CD4-positive, alpha-beta T cell (primary cell): ENCODE results near the gene BLTP1. TPM values are rescaled to one million over a fixed set of nuclear protein-coding genes. Genes with fewer than 3 reads are reported as not detected.

Experiments used
- ATAC-seq: fragments of 200-7000 bp; cut with Tn5 transposase; one replicate; pipeline ENCODE4 v1.10.0; 2022; ENCODE audit warnings: mild to moderate bottlenecking; ENCODE audit not compliant: poor library complexity
- CTCF ChIA-PET: fragments of 350-600 bp; sonication (Branson Sonifier 250); formaldehyde crosslinking; loops from one replicate; lab custom pipeline; 2021; ENCODE audit warnings: antibody characterized with exemption, inconsistent platforms; lab: Charles Lee
- POLR2A ChIA-PET: fragments of 350-600 bp; sonication (Branson Sonifier 250); formaldehyde crosslinking; loops from one replicate; lab custom pipeline; 2021; ENCODE audit warnings: antibody characterized with exemption, inconsistent platforms; lab: Charles Lee
- DNase-seq, 14 experiments: peaks; one replicate each; pipeline ENCODE4 v3.0.0-alpha.2; 2013 to 2020; ENCODE audit warnings: mixed read lengths in 2 of 14
- H3K27ac ChIP-seq, 2 donors: one replicate each; pipeline versions ENCODE4 v1.5.1 to v1.7.0; 2013; ENCODE audit warnings: low read length in 2 of 2, low read depth in 1 of 2, mild to moderate bottlenecking in 1 of 2
- H3K27me3 ChIP-seq, 2 experiments: 1 replicate in 1 of 2; 2 replicates in 1 of 2; pipeline versions ENCODE4 v1.6.1 to v1.7.0; 2013; ENCODE audit warnings: low read length in 2 of 2, control low read depth in 1 of 2, mild to moderate bottlenecking in 1 of 2, moderate library complexity in 1 of 2; ENCODE audit not compliant: insufficient read depth in 2 of 2, control insufficient read depth in 1 of 2
- H3K36me3 ChIP-seq: one replicate; pipeline ENCODE4 v1.6.1; 2013; ENCODE audit warnings: low read length, control low read depth; ENCODE audit not compliant: insufficient read depth
- H3K4me1 ChIP-seq: one replicate; pipeline ENCODE4 v1.6.1; 2013; ENCODE audit warnings: low read length, control low read depth; ENCODE audit not compliant: insufficient read depth
- H3K4me3 ChIP-seq: one replicate; pipeline ENCODE4 v1.5.1; 2013; ENCODE audit warnings: mild to moderate bottlenecking, low read length, moderate library complexity
- H3K9me3 ChIP-seq, 2 experiments: 1 replicate in 1 of 2; 2 replicates in 1 of 2; pipeline versions ENCODE4 v1.6.1 to v1.7.0; 2013; ENCODE audit warnings: low read length in 2 of 2, mild to moderate bottlenecking in 2 of 2, control low read depth in 1 of 2, moderate library complexity in 1 of 2; ENCODE audit not compliant: control insufficient read depth in 1 of 2, insufficient read depth in 1 of 2
- H3K27ac Mint-ChIP-seq: one replicate; pipeline ENCODE4 v1.8.0; 2020; ENCODE audit warnings: mixed read lengths
- H3K27me3 Mint-ChIP-seq: one replicate; pipeline ENCODE4 v1.8.0; 2021; ENCODE audit warnings: mixed read lengths
- H3K36me3 Mint-ChIP-seq: one replicate; pipeline ENCODE4 v1.8.0; 2021; ENCODE audit warnings: low read depth, mixed read lengths
- H3K4me1 Mint-ChIP-seq: one replicate; pipeline ENCODE4 v1.8.0; 2021; ENCODE audit warnings: low read depth, mixed read lengths
- H3K4me3 Mint-ChIP-seq: one replicate; pipeline ENCODE4 v1.8.0; 2020; ENCODE audit warnings: mild to moderate bottlenecking, mixed read lengths
- H3K9me3 Mint-ChIP-seq: one replicate; pipeline ENCODE4 v1.8.0; 2020; ENCODE audit warnings: mixed read lengths
- intact Hi-C, 2 experiments: fragments of 100-400 bp; cut with DNase I in 1 of 2; cut with micrococcal nuclease in 1 of 2; formaldehyde crosslinking; loops; one replicate each; pipeline versions ENCODE4 v1.15.1 to v1.9.0; 2023 to 2025; cut with DNase I, micrococcal nuclease
- polyA plus RNA-seq, 2 donors: library from polyadenylated mRNA; unstranded; fragments of 120-200 nt; gene quantifications; one replicate each; pipeline ENCODE4 v1.2.1, GENCODE V29; 2013
- total RNA-seq, 174 experiments: library from RNA in 2 of 174; stranded (reverse) in 2 of 174; gene quantifications; one replicate each; pipeline ENCODE4 v1.2.3 and lab custom pipeline; 2021 to 2026
- TF ChIP-seq, protein P1 (sequence below): fragments of 200-600 bp; IDR thresholded peaks from one replicate; pipeline ENCODE4 v1.8.0; 2022; ENCODE audit warnings: antibody characterized with exemption, mild to moderate bottlenecking

BLTP1 gene, protein sequence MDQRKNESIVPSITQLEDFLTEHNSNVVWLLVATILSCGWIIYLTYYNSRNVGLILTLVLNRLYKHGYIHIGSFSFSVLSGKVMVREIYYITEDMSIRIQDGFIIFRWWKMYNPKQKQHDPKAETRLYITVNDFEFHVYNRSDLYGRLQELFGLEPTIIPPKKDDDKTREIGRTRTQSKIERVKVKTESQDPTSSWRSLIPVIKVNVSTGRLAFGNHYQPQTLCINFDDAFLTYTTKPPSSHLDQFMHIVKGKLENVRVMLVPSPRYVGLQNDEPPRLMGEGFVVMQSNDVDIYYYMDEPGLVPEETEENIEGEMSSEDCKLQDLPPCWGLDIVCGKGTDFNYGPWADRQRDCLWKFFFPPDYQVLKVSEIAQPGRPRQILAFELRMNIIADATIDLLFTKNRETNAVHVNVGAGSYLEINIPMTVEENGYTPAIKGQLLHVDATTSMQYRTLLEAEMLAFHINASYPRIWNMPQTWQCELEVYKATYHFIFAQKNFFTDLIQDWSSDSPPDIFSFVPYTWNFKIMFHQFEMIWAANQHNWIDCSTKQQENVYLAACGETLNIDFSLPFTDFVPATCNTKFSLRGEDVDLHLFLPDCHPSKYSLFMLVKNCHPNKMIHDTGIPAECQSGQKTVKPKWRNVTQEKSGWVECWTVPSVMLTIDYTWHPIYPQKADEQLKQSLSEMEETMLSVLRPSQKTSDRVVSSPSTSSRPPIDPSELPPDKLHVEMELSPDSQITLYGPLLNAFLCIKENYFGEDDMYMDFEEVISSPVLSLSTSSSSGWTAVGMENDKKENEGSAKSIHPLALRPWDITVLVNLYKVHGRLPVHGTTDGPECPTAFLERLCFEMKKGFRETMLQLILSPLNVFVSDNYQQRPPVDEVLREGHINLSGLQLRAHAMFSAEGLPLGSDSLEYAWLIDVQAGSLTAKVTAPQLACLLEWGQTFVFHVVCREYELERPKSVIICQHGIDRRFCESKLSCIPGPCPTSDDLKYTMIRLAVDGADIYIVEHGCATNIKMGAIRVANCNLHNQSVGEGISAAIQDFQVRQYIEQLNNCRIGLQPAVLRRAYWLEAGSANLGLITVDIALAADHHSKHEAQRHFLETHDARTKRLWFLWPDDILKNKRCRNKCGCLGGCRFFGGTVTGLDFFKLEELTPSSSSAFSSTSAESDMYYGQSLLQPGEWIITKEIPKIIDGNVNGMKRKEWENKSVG (N-terminal part only)
- total RNA-seq (10 to 100 TPM; 86.9 to 93.6 TPM), total RNA-seq (lab: John Stamatoyannopoulos, UW) (56.2 to 609 (median 305) reads per million in 172 experiments)
- polyA plus RNA-seq (2013, experiment 1 of 2): 79.8 TPM
- 104 TPM for polyA plus RNA-seq (2013, experiment 2 of 2)

DNA sequence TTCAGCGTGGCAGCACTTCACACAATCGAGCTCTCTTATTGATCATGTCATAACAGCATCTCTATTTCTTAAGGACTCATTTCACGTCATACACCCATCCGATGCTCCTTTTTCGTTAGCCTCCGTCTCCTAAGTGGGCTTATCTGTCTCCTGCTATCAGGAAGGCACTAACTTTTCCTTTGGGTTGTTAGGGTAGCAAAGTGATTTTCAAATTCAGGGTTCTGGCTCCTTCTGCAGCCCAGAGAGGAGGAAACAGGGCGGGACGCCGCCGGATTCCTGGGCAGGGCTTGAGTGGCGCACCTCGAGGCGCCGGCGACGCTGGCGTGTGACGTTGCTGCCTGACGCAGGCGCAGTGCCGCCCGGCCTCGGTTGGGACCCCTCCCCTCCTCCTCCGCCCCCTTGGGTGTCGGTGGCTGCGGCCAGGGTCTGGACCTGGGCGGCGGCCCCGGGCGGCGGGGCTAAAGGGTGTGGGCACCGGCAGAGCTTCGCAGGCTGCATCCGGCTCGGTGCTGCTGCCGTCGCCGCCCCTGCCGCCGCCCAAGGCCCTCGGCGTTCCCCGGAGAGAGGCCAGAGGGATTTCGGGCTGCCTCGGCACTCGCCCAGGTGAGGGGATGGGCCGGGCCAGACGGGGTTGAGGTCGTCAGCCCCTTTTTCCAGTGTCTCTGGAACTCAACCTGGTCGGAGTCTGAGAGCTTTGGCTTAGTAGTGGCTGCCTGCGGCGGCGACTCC, at the start of gene BLTP1:
TSS of gene BLTP1 (plus strand) at position 350 of the 729 bp plus-strand sequence. CDS start 18,317 bp downstream, outside the sequence.
- POLR2A ChIA-PET: interaction anchor here (0.9 to 3.5 kb wide), 6 partner anchors 10 to 581 kb away, joined by 3 to 31 read pairs (median 3); no protein-coding TSS in a partner anchor

DNA sequence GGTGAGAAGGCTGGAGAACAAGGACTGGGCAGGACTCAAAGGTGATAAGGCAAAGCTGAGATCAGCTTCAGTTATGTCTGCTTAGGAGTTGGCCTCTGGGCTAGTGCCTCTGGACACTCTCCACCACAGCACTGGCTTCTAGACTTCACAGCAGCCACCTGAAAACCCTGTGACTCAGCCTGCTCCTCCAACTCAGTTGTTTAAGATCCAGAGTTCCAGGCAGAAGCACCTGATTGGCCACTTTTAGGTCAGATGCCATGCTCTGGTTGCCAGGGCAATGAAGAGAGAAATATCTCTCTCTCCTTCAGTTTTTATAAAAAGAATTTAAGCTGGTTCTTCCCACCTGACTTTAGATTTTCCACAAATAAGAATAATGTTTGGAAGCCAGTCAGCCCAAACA, 47.9 kb upstream of the BLTP1 start:
- no peak overlapping the region for H3K27ac ChIP-seq
- Mint-ChIP-seq H3K27ac (no peak overlapping the region), H3K4me1 (no peaks in the 10 kb centered on the region), H3K9me3 (no peaks in the 10 kb centered on the region), H3K4me3 (no peak overlapping the region), H3K27me3 (peaks cover 34% of the 10 kb centered on the region), H3K36me3 (no peaks in the 10 kb centered on the region)
- H3K27me3 ChIP-seq: peaks cover 0 to 5% of the 10 kb centered on the region in 2 experiments
- H3K4me3 ChIP-seq: no peak overlapping the region
- ChIA-PET CTCF (no interaction called here), POLR2A (interaction anchor here (1.1 kb wide), 1 partner anchor 17 kb away, joined by 3 read pairs; no protein-coding TSS in a partner anchor)
- TF ChIP-seq, protein P1, sequence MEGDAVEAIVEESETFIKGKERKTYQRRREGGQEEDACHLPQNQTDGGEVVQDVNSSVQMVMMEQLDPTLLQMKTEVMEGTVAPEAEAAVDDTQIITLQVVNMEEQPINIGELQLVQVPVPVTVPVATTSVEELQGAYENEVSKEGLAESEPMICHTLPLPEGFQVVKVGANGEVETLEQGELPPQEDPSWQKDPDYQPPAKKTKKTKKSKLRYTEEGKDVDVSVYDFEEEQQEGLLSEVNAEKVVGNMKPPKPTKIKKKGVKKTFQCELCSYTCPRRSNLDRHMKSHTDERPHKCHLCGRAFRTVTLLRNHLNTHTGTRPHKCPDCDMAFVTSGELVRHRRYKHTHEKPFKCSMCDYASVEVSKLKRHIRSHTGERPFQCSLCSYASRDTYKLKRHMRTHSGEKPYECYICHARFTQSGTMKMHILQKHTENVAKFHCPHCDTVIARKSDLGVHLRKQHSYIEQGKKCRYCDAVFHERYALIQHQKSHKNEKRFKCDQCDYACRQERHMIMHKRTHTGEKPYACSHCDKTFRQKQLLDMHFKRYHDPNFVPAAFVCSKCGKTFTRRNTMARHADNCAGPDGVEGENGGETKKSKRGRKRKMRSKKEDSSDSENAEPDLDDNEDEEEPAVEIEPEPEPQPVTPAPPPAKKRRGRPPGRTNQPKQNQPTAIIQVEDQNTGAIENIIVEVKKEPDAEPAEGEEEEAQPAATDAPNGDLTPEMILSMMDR: no peak
- ATAC-seq: no peak
- intact Hi-C loops: no loop called here
- no peaks in the 10 kb centered on the region for H3K36me3 ChIP-seq
- DNase-seq: no peak
- no peaks in the 10 kb centered on the region for H3K9me3 ChIP-seq
- H3K4me1 ChIP-seq: peaks cover 3% of the 10 kb centered on the region

More for the DNA sequence above, at the start of gene BLTP1:
- H3K36me3 Mint-ChIP-seq: peaks cover 35% of the 10 kb centered on the region
- CTCF ChIA-PET: no interaction called here
- H3K4me3 ChIP-seq: peak within 1 kb of the TSS; percentile 93
- ATAC-seq (peak; percentile 88), DNase-seq (peak; percentile 73 to 94 (median 84))
- H3K27me3 ChIP-seq: no peaks in the 10 kb centered on the region
- H3K27ac Mint-ChIP-seq: peak within 1 kb of the TSS; percentile 94
- H3K9me3 Mint-ChIP-seq: no peaks in the 10 kb centered on the region
- intact Hi-C loops: loop anchor here (1.0 to 10.0 kb wide), 7 partner anchors 200 to 763 kb away; partner anchors contain the start of genes BBS12 (in 1 of the 2), CCNA2 (in 1 of the 2) and TRPC3 (in 1 of the 2)
- peaks cover 77% of the 10 kb centered on the region for H3K4me1 Mint-ChIP-seq
- peaks cover 11% of the 10 kb centered on the region for H3K4me1 ChIP-seq
- peak within 1 kb of the TSS; percentile 94 for H3K4me3 Mint-ChIP-seq
- H3K36me3 ChIP-seq: peaks cover 14% of the 10 kb centered on the region
- H3K9me3 ChIP-seq: no peaks in the 10 kb centered on the region
- H3K27ac ChIP-seq: peak within 1 kb of the TSS; percentile 81 to 89
- TF ChIP-seq, protein P1: no peak
- H3K27me3 Mint-ChIP-seq: no peaks in the 10 kb centered on the region
